Mucosa of descending colon (tissue), 3 donors: ENCODE data around the gene GJA8. TPM values are rescaled to one million over a fixed set of nuclear protein-coding genes. Genes with fewer than 3 reads are reported as not detected.
"Not testable (repeated sequence)": the region's sequence is repeated elsewhere in the genome, so short reads cannot be mapped to it uniquely, and the experiment has no call there.

Experiments used
- ATAC-seq: fragments of 200-7000 bp; cut with Tn5 transposase; one replicate; pipeline ENCODE4 v1.9.1; 2020; ENCODE audit warnings: mild to moderate bottlenecking, moderate library complexity
- DNase-seq, 3 donors: peaks; one replicate each; pipeline ENCODE4 v3.0.0-alpha.2; 2020
- H3K36me3 ChIP-seq: fragments of 200-600 bp; one replicate; pipeline ENCODE4 v1.8.0; 2021; ENCODE audit warnings: low read depth, mild to moderate bottlenecking
- H3K4me1 ChIP-seq: fragments of 200-600 bp; one replicate; pipeline ENCODE4 v1.8.0; 2021; ENCODE audit warnings: low read depth, mild to moderate bottlenecking
- H3K4me3 ChIP-seq: fragments of 200-600 bp; one replicate; pipeline ENCODE4 v1.8.0; 2021; ENCODE audit warnings: mild to moderate bottlenecking
- H3K9me3 ChIP-seq: fragments of 200-600 bp; one replicate; pipeline ENCODE4 v1.8.0; 2021; ENCODE audit warnings: mild to moderate bottlenecking
- intact Hi-C, 2 donors: fragments of 100-400 bp; cut with DNase I in 1 of 2; cut with micrococcal nuclease in 1 of 2; formaldehyde crosslinking; loops; one replicate each; pipeline versions ENCODE4 v1.11.0 to v1.11.1; 2022; cut with DNase I, micrococcal nuclease
- long read RNA-seq, 2 donors: library from polyadenylated mRNA; unstranded; transcript quantifications; one replicate each; pipeline ENCODE4 v2.0.0, GENCODE V29; 2019 to 2021
- total RNA-seq, 3 donors: library from RNA; stranded (reverse); fragmentation: NEBNext Ultra II Directional in 2 of 3; extraction: Animal tissue kit (Norgen Biotek cat#: 25700) in 2 of 3; gene quantifications; one replicate each; pipeline versions ENCODE4 v1.2.1 to v1.2.4, GENCODE V29; 2021 to 2023
- TF ChIP-seq, protein P1 (sequence below): fragments of 200-600 bp; IDR thresholded peaks from one replicate; pipeline ENCODE4 v1.8.0; 2022; ENCODE audit warnings: antibody characterized with exemption, mild to moderate bottlenecking
- donor health status: DM: no; HTN: no; CAD: no; lungs with moderate emphysema.
- donor health status: DM: no; HTN: no; CAD: no.
- donor health status: DM: no; HTN: yes; CAD: no.

GJA8 gene
- total RNA-seq: not detected
- long read RNA-seq, donor 1: 0 reads
- long read RNA-seq, donor 2: 0 reads

GRCh38 chr1:147902253-147902845, at the start of gene GJA8:
TSS of gene GJA8 (plus strand) at chr1:147902795. CDS start at chr1:147907956, 5,161 bp downstream.
- intact Hi-C loops: no loop called here
- Histone ChIP-seq H3K4me1 (no peaks in the 10 kb centered on the region), H3K4me3 (no peak within 1 kb of the TSS), H3K9me3 (no peaks in the 10 kb centered on the region), H3K36me3 (no peaks in the 10 kb centered on the region)
- ATAC-seq: no peak
- DNase-seq: no peak
- TF ChIP-seq, protein P1, sequence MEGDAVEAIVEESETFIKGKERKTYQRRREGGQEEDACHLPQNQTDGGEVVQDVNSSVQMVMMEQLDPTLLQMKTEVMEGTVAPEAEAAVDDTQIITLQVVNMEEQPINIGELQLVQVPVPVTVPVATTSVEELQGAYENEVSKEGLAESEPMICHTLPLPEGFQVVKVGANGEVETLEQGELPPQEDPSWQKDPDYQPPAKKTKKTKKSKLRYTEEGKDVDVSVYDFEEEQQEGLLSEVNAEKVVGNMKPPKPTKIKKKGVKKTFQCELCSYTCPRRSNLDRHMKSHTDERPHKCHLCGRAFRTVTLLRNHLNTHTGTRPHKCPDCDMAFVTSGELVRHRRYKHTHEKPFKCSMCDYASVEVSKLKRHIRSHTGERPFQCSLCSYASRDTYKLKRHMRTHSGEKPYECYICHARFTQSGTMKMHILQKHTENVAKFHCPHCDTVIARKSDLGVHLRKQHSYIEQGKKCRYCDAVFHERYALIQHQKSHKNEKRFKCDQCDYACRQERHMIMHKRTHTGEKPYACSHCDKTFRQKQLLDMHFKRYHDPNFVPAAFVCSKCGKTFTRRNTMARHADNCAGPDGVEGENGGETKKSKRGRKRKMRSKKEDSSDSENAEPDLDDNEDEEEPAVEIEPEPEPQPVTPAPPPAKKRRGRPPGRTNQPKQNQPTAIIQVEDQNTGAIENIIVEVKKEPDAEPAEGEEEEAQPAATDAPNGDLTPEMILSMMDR: no peak

DNA sequence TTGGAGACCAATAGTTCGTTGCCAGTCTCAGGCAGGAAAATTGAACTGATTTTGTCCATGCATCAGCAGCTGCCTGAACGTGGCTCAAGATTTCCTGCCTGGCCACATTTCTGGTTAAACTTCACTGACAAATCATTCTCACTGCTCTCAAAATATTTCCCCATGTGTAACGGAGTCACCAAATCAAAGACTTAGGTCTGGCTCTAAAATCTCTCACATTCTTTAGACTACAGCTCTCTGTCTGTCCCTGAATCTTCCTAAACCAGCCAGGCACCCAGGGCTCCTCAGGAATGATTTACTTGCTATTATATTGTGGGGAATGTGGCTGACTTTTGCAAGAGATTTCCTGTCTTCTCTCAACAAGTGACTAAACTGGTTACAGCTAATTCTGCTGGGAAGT, 49.2 kb upstream of the GJA8 start:
- Histone ChIP-seq H3K36me3 (no peaks in the 10 kb centered on the region), H3K9me3 (no peaks in the 10 kb centered on the region), H3K4me1 (no peaks in the 10 kb centered on the region), H3K4me3 (no peak overlapping the region)
- intact Hi-C loops: no loop called here
- TF ChIP-seq, protein P1: no peak
- ATAC-seq (no peak), DNase-seq (no peak)

GRCh38 chr1:147854989-147855388, 47.6 kb upstream of the GJA8 start:
- intact Hi-C loops, DNase-seq, H3K4me3 ChIP-seq, H3K4me1 ChIP-seq, ATAC-seq, H3K36me3 ChIP-seq, H3K9me3 ChIP-seq: not testable (repeated sequence)

DNA sequence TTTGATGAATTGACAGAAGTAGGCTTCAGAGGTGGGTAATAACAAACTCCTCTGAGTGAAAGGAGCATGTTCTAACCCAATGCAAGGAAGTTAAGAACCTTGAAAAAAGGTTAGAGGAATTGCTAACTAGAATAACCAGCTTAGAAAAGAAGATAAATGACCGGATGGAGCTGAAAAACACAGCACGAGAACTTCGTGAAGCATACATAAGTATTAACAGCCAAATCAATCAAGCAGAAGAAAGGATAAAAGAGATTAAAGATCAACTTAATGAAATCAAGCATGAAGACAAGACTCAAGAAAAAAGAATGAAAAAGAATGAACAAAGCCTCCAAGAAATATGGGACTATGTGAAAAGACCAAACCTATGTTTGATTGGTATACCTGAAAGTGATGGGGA, 46.6 kb upstream of the GJA8 start:
- H3K9me3 ChIP-seq, DNase-seq, H3K4me1 ChIP-seq, H3K36me3 ChIP-seq, ATAC-seq, H3K4me3 ChIP-seq, intact Hi-C loops: not testable (repeated sequence)

DNA sequence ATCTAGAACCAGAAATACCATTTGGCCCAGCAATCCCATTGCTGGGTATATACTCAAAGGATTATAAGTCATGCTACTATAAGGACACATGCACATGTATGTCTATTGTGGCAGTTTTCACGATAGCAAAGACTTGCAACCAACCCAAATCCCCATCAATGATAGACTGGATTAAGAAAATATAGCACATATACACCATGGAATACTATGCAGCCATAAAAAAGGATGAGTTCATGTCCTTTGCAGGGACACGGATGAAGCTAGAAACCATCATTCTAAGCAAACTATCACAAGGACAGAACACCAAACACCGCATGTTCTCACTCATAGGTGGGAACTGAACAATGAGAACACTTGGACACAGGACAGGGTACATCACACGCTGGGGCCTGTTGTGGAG, 35.4 kb upstream of the GJA8 start:
- H3K4me1 ChIP-seq, ATAC-seq, intact Hi-C loops, H3K9me3 ChIP-seq, DNase-seq, H3K4me3 ChIP-seq, H3K36me3 ChIP-seq: not testable (repeated sequence)

DNA sequence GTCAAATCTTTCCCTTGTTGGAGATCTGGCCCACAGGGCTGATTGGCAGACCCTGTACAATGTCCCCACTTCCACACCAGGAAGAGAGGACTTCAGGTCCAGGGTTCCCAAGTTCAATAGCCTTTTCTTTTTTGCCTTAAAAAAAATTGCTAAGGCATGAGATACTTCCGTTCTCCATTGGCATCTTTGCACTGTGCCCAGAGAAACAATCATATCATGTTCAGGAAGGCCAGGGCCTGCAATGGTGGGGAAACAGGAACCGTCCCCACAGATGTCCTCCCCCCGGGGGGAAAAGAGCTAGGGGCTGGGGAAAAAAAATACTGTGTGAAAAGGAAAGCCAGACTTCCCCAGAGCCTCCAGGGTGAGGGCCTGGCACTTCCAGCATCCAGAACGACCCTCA, 24.6 kb upstream of the GJA8 start:
- H3K9me3 ChIP-seq: no peaks in the 10 kb centered on the region
- TF ChIP-seq, protein P1: no peak
- no peak overlapping the region for H3K4me3 ChIP-seq
- H3K36me3 ChIP-seq: no peaks in the 10 kb centered on the region
- intact Hi-C loops: no loop called here
- ATAC-seq (no peak), DNase-seq (no peak)
- H3K4me1 ChIP-seq: no peaks in the 10 kb centered on the region

GRCh38 chr1:147879911-147880310, 22.7 kb upstream of the GJA8 start:
- TF ChIP-seq, protein P1: no peak
- Histone ChIP-seq H3K4me1 (no peaks in the 10 kb centered on the region), H3K4me3 (no peak overlapping the region), H3K9me3 (no peaks in the 10 kb centered on the region), H3K36me3 (no peaks in the 10 kb centered on the region)
- no peak for DNase-seq
- ATAC-seq: no peak
- intact Hi-C loops: loop anchor here in 1 of 2 donors (10.0 kb wide), 1 partner anchor 145 kb away; no protein-coding TSS in a partner anchor
